Posterior vena cava (tissue), 2 donors: ENCODE data around the gene EPS8. TPM values are rescaled to one million over a fixed set of nuclear protein-coding genes. Genes with fewer than 3 reads are reported as not detected.

Experiments
- DNase-seq: peaks from one replicate; pipeline ENCODE4 v3.0.0-alpha.2; 2020; ENCODE audit warnings: low spot score
- intact Hi-C, 2 donors: fragments of 100-400 bp; cut with DNase I; formaldehyde crosslinking; loops; one replicate each; pipeline versions ENCODE4 v1.14.1 to v1.14.2; 2022 to 2023
- total RNA-seq, 2 donors: library from RNA; stranded (reverse); fragmentation: NEBNext Ultra II Directional; extraction: Animal tissue kit (Norgen Biotek cat#: 25700); gene quantifications; one replicate each; pipeline ENCODE4 v1.2.1, GENCODE V29; 2021
- donor health status: DM: yes; HTN: yes; CAD: no.
- donor health status: DM: yes; HTN: yes; CAD: no.

The EPS8 gene
- total RNA-seq, 2 donors from 2014 or later, result 107 to 144 TPM

- DNase-seq, result no peak
- intact Hi-C loops, result no loop called here
These were observed 83.0 kb downstream of the EPS8 start for GRCh38 chr12:15706010-15706676.

GRCh38 chr12:15705606-15706005, 83.6 kb downstream of the EPS8 start:
- intact Hi-C loops, result no loop called here
- DNase-seq, result no peak

GRCh38 chr12:15702276-15702675, 86.9 kb downstream of the EPS8 start:
- intact Hi-C loops, result no loop called here
- no peak for DNase-seq

GRCh38 chr12:15701631-15702156, 87.5 kb downstream of the EPS8 start:
- DNase-seq, result no peak
- intact Hi-C loops, result no loop called here

- DNase-seq, result no peak
- intact Hi-C loops, result no loop called here
These were observed 88.0 kb downstream of the EPS8 start for GRCh38 chr12:15701206-15701605.

GRCh38 chr12:15700595-15700994, 88.6 kb downstream of the EPS8 start:
- intact Hi-C loops, result no loop called here
- no peak for DNase-seq

GRCh38 chr12:15699886-15700285, 89.3 kb downstream of the EPS8 start:
- intact Hi-C loops, result no loop called here

GRCh38 chr12:15698377-15698871, 90.8 kb downstream of the EPS8 start:
- intact Hi-C loops, result no loop called here
- DNase-seq, result no peak

More at GRCh38 chr12:15699886-15700285, 89.3 kb downstream of the EPS8 start:
- DNase-seq, result no peak

GRCh38 chr12:15697201-15697600, 92.0 kb downstream of the EPS8 start:
- intact Hi-C loops, result no loop called here
- no peak for DNase-seq

- intact Hi-C loops, result no loop called here
- DNase-seq, result no peak
These were observed 95.8 kb downstream of the EPS8 start for GRCh38 chr12:15693228-15693911.

- intact Hi-C loops, result no loop called here
- DNase-seq, result no peak
These were observed 97.8 kb downstream of the EPS8 start for GRCh38 chr12:15691388-15691787.

GRCh38 chr12:15690320-15690719, 98.9 kb downstream of the EPS8 start:
- intact Hi-C loops, result no loop called here
- DNase-seq, result no peak

- DNase-seq, result no peak
- intact Hi-C loops, result no loop called here
These were observed 99.4 kb downstream of the EPS8 start for GRCh38 chr12:15689751-15690191.

GRCh38 chr12:15688838-15689625, 100.2 kb downstream of the EPS8 start:
- no peak for DNase-seq
- intact Hi-C loops, result no loop called here

- intact Hi-C loops, result no loop called here
- DNase-seq, result peak; percentile 88
These were observed 100.9 kb downstream of the EPS8 start for GRCh38 chr12:15688202-15688736.

- intact Hi-C loops, result no loop called here
- no peak for DNase-seq
These were observed 101.6 kb downstream of the EPS8 start for GRCh38 chr12:15687583-15687982.

- intact Hi-C loops, result no loop called here
- DNase-seq, result no peak
These were observed 104.1 kb downstream of the EPS8 start for GRCh38 chr12:15684896-15685658.

GRCh38 chr12:15682826-15683225, 106.4 kb downstream of the EPS8 start:
- DNase-seq, result no peak
- intact Hi-C loops, result no loop called here

- DNase-seq, result no peak
- intact Hi-C loops, result no loop called here
These were observed 110.0 kb downstream of the EPS8 start for GRCh38 chr12:15679151-15679550.
